Prostate gland (tissue), 2 donors: ENCODE data around the gene PSEN1.

Experiments
- POLR2A ChIP-seq: fragments of 450-650 bp; IDR thresholded peaks from one replicate; pipeline ENCODE4 v1.6.1; 2016; ENCODE audit warnings: antibody characterized with exemption, mild to moderate bottlenecking
- TF ChIP-seq, protein P1 (sequence below), 4 experiments: fragments of 200-600 bp in 2 of 4; fragments of 450-650 bp in 2 of 4; sonication (generic) in 2 of 4; IDR thresholded peaks; 1 replicate in 3 of 4; 2 replicates in 1 of 4; pipeline ENCODE4 v1.5.1; 2016 to 2019; ENCODE audit warnings: antibody characterized with exemption in 4 of 4, mild to moderate bottlenecking in 2 of 4, moderate library complexity in 2 of 4

DNA sequence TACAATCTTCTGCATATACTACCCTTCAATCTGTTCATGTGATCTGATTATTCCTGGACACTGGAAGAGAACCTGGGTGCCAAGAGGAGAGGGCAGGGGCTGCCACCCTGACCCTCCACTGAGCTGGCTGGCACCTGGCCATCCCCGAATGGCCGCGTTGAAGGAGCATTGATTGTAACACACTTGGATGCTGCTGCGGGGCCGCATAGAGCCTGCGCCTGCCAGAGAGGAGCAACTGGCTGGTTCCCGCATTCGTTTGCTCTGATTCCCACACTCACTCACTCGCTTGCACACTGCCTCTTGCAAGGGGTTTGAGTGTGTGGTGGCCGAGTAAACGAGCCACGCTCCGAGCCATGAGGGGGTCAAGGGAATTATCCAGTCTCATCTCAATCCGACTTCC is 32.4 kb downstream of the PSEN1 start:
- TF ChIP-seq, protein P1, sequence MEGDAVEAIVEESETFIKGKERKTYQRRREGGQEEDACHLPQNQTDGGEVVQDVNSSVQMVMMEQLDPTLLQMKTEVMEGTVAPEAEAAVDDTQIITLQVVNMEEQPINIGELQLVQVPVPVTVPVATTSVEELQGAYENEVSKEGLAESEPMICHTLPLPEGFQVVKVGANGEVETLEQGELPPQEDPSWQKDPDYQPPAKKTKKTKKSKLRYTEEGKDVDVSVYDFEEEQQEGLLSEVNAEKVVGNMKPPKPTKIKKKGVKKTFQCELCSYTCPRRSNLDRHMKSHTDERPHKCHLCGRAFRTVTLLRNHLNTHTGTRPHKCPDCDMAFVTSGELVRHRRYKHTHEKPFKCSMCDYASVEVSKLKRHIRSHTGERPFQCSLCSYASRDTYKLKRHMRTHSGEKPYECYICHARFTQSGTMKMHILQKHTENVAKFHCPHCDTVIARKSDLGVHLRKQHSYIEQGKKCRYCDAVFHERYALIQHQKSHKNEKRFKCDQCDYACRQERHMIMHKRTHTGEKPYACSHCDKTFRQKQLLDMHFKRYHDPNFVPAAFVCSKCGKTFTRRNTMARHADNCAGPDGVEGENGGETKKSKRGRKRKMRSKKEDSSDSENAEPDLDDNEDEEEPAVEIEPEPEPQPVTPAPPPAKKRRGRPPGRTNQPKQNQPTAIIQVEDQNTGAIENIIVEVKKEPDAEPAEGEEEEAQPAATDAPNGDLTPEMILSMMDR (IDR thresholded peaks at IDR 0.05) = no peak
- no peak for TF ChIP-seq POLR2A
